Endodermal cell (in vitro differentiated cells): ENCODE measurements around the gene PIP5K1B. TPM values are rescaled to one million over a fixed set of nuclear protein-coding genes. Genes with fewer than 3 reads are reported as not detected.

Source experiments
- DNase-seq: peaks from one replicate; pipeline ENCODE4 v3.0.0-alpha.2; 2017
- H3K27ac ChIP-seq: 2 replicates; pipeline ENCODE4 v1.5.1; 2013; ENCODE audit warnings: mild to moderate bottlenecking, low read depth, low read length, moderate library complexity
- H3K27me3 ChIP-seq: 2 replicates; pipeline ENCODE4 v1.6.1; 2013; ENCODE audit warnings: mild to moderate bottlenecking, low read length, moderate library complexity; ENCODE audit not compliant: insufficient read depth, control insufficient read depth, poor library complexity, severe bottlenecking
- H3K36me3 ChIP-seq: 2 replicates; pipeline ENCODE4 v1.7.0; 2013; ENCODE audit warnings: mild to moderate bottlenecking, low read length, moderate library complexity; ENCODE audit not compliant: control insufficient read depth, insufficient read depth
- H3K4me1 ChIP-seq: one replicate; pipeline ENCODE4 v1.7.0; 2013; ENCODE audit warnings: low read length; ENCODE audit not compliant: control insufficient read depth, insufficient read depth
- H3K4me3 ChIP-seq: 2 replicates; pipeline ENCODE4 v1.5.1; 2013; ENCODE audit warnings: mild to moderate bottlenecking, low read length, moderate library complexity
- H3K9ac ChIP-seq: 2 replicates; pipeline ENCODE4 v1.6.1; 2013; ENCODE audit warnings: mild to moderate bottlenecking, low read length, moderate library complexity; ENCODE audit not compliant: poor library complexity, severe bottlenecking; ENCODE audit errors: extremely low read depth
- H3K9me3 ChIP-seq: 2 replicates; pipeline ENCODE4 v1.6.1; 2013; ENCODE audit warnings: mild to moderate bottlenecking, low read length, moderate library complexity; ENCODE audit not compliant: control insufficient read depth
- H3K27ac Mint-ChIP-seq: 2 replicates; pipeline ENCODE4 v1.8.0; 2020; ENCODE audit warnings: mixed read lengths
- H3K27me3 Mint-ChIP-seq: 2 replicates; pipeline ENCODE4 v1.8.0; 2021; ENCODE audit warnings: mild to moderate bottlenecking, mixed read lengths; ENCODE audit not compliant: insufficient read depth
- H3K36me3 Mint-ChIP-seq: 2 replicates; pipeline ENCODE4 v1.8.0; 2020; ENCODE audit warnings: low read depth, mixed read lengths
- H3K4me1 Mint-ChIP-seq: 2 replicates; pipeline ENCODE4 v1.8.0; 2020; ENCODE audit warnings: mixed read lengths
- H3K4me3 Mint-ChIP-seq: 2 replicates; pipeline ENCODE4 v1.8.0; 2020; ENCODE audit warnings: mild to moderate bottlenecking, moderate library complexity, mixed read lengths
- H3K9me3 Mint-ChIP-seq: 2 replicates; pipeline ENCODE4 v1.8.0; 2020; ENCODE audit warnings: mild to moderate bottlenecking, mixed read lengths
- WGBS, 2 experiments: methylation state at CpG; one replicate each; pipeline versions ENCODE4 v1.1.5 to v1.1.7; 2013; ENCODE audit warnings: missing lambda C conversion rate in 2 of 2, mixed read lengths in 1 of 2; ENCODE audit not compliant: insufficient coverage in 1 of 2, insufficient read length in 1 of 2; 5-methylcytosine and 5-hydroxymethylcytosine counted together
- total RNA-seq, 2 donors: library from RNA; stranded (reverse); fragmentation: NEBNext Ultra II Directional in 1 of 2; extraction: Animal tissue kit (Norgen Biotek cat#: 25700) in 1 of 2; gene quantifications; 2 replicates in 1 of 2; 3 replicates in 1 of 2; pipeline ENCODE4 v1.2.1, GENCODE V29; 2021
- TF ChIP-seq, protein P1 (sequence below): fragments of 200-600 bp; sonication (generic); conservative IDR thresholded peaks from 2 replicates; pipeline ENCODE4 v1.5.0; 2021; ENCODE audit warnings: antibody characterized with exemption, mild to moderate bottlenecking

Gene PIP5K1B
- total RNA-seq, 2 donors from 2014 or later, result 8.5 to 10.2 TPM

GRCh38 chr9:68867066-68867465, 162.0 kb downstream of the PIP5K1B start:
- H3K36me3 Mint-ChIP-seq, result peaks cover 11% of the 10 kb centered on the region
- no peak overlapping the region for H3K27ac ChIP-seq
- peaks cover 20% of the 10 kb centered on the region for H3K27me3 Mint-ChIP-seq
- TF ChIP-seq, protein P1, sequence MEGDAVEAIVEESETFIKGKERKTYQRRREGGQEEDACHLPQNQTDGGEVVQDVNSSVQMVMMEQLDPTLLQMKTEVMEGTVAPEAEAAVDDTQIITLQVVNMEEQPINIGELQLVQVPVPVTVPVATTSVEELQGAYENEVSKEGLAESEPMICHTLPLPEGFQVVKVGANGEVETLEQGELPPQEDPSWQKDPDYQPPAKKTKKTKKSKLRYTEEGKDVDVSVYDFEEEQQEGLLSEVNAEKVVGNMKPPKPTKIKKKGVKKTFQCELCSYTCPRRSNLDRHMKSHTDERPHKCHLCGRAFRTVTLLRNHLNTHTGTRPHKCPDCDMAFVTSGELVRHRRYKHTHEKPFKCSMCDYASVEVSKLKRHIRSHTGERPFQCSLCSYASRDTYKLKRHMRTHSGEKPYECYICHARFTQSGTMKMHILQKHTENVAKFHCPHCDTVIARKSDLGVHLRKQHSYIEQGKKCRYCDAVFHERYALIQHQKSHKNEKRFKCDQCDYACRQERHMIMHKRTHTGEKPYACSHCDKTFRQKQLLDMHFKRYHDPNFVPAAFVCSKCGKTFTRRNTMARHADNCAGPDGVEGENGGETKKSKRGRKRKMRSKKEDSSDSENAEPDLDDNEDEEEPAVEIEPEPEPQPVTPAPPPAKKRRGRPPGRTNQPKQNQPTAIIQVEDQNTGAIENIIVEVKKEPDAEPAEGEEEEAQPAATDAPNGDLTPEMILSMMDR, result no peak
- H3K9me3 Mint-ChIP-seq, result no peaks in the 10 kb centered on the region
- no peak overlapping the region for H3K9ac ChIP-seq
- peaks cover 5% of the 10 kb centered on the region for H3K4me1 ChIP-seq
- peaks cover 8% of the 10 kb centered on the region for H3K36me3 ChIP-seq
- H3K9me3 ChIP-seq, result no peaks in the 10 kb centered on the region
- WGBS, 2 experiments, result 95 to 100% methylated on average over 6 of the region's 6 CpGs
- H3K4me3 Mint-ChIP-seq, result no peak overlapping the region
- no peak overlapping the region for H3K27ac Mint-ChIP-seq
- no peak for DNase-seq
- H3K27me3 ChIP-seq, result no peaks in the 10 kb centered on the region
- peaks cover 29% of the 10 kb centered on the region for H3K4me1 Mint-ChIP-seq
- H3K4me3 ChIP-seq, result no peak overlapping the region

- H3K36me3 ChIP-seq, result peaks cover 8% of the 10 kb centered on the region
- DNase-seq, result no peak
- Mint-ChIP-seq H3K36me3 (peaks cover 11% of the 10 kb centered on the region), H3K27me3 (peaks cover 34% of the 10 kb centered on the region), H3K9me3 (no peaks in the 10 kb centered on the region), H3K4me3 (no peak overlapping the region), H3K27ac (no peak overlapping the region), H3K4me1 (peaks cover 36% of the 10 kb centered on the region)
- no peak overlapping the region for H3K9ac ChIP-seq
- peaks cover 5% of the 10 kb centered on the region for H3K4me1 ChIP-seq
- no peaks in the 10 kb centered on the region for H3K27me3 ChIP-seq
- no peak overlapping the region for H3K4me3 ChIP-seq
- H3K9me3 ChIP-seq, result no peaks in the 10 kb centered on the region
- no peak overlapping the region for H3K27ac ChIP-seq
- TF ChIP-seq, protein P1, result no peak
- 72 to 95% methylated on average over 2 to 3 of the region's 3 CpGs for WGBS, 2 experiments
Observed at GRCh38 chr9:68869022-68869421, 164.0 kb downstream of the PIP5K1B start.

- H3K4me3 Mint-ChIP-seq, result no peak overlapping the region
- Histone ChIP-seq H3K4me3 (no peak overlapping the region), H3K36me3 (peaks cover 8% of the 10 kb centered on the region), H3K27ac (no peak overlapping the region), H3K27me3 (no peaks in the 10 kb centered on the region), H3K9ac (no peak overlapping the region), H3K4me1 (peaks cover 5% of the 10 kb centered on the region), H3K9me3 (no peaks in the 10 kb centered on the region)
- H3K27ac Mint-ChIP-seq, result no peak overlapping the region
- TF ChIP-seq, protein P1, result no peak
- peaks cover 43% of the 10 kb centered on the region for H3K4me1 Mint-ChIP-seq
- H3K27me3 Mint-ChIP-seq, result peaks cover 37% of the 10 kb centered on the region
- H3K36me3 Mint-ChIP-seq, result peaks cover 11% of the 10 kb centered on the region
- WGBS, 2 experiments, result 94% methylated on average over 4 of the region's 4 CpGs; no CpG with 5 or more reads in 1 of the 2 experiments
- no peak for DNase-seq
- no peaks in the 10 kb centered on the region for H3K9me3 Mint-ChIP-seq
Observed at GRCh38 chr9:68870086-68870485, 165.0 kb downstream of the PIP5K1B start.
